H1 (cell line): Measurements from ENCODE around the gene VMP1. TPM values are rescaled to one million over a fixed set of nuclear protein-coding genes. Genes with fewer than 3 reads are reported as not detected.

Source experiments
- CTCF ChIA-PET: fragments of 300-600 bp; sonication (Branson Sonifier 250); formaldehyde crosslinking; loops from one replicate; lab custom pipeline; 2021; ENCODE audit not compliant: partially characterized antibody; lab: Charles Lee
- POLR2A ChIA-PET: fragments of 300-600 bp; sonication (Branson Sonifier 250); formaldehyde crosslinking; loops from one replicate; lab custom pipeline; 2021; ENCODE audit warnings: inconsistent platforms; ENCODE audit not compliant: partially characterized antibody; lab: Charles Lee
- DNase-seq, 2 experiments: peaks; one replicate each; pipeline versions ENCODE4 v3.0.0 to v3.0.0-alpha.2; 2010 to 2022; ENCODE audit warnings: low spot score in 2 of 2, low read depth in 1 of 2, mixed read lengths in 1 of 2
- FAIRE-seq: peaks from 2 replicates; lab custom pipeline; 2011; peaks lifted over from hg19 to GRCh38; lab: Jason Lieb, UNC
- H2AFZ ChIP-seq: 2 replicates; pipeline ENCODE4 v1.8.1; 2012; ENCODE audit warnings: low read length, inconsistent platforms
- H2AK5ac ChIP-seq: 2 replicates; pipeline ENCODE4 v1.6.1; 2013; ENCODE audit warnings: low read depth, low read length
- H2BK120ac ChIP-seq: replicated peaks from 2 replicates; pipeline ENCODE3; 2013; ENCODE audit warnings: low read depth, low read length, inconsistent platforms
- H2BK12ac ChIP-seq: 2 replicates; pipeline ENCODE4 v1.6.1; 2013; ENCODE audit warnings: low read depth, low read length
- H2BK15ac ChIP-seq: 2 replicates; pipeline ENCODE4 v1.6.1; 2013; ENCODE audit warnings: low read length
- H2BK20ac ChIP-seq: 2 replicates; pipeline ENCODE4 v1.6.1; 2013; ENCODE audit warnings: low read length
- H2BK5ac ChIP-seq: 2 replicates; pipeline ENCODE4 v1.6.1; 2013; ENCODE audit warnings: low read depth, low read length
- H3K14ac ChIP-seq: 2 replicates; pipeline ENCODE4 v1.6.1; 2013; ENCODE audit warnings: inconsistent platforms; ENCODE audit not compliant: insufficient read length
- H3K18ac ChIP-seq: 2 replicates; pipeline ENCODE4 v1.6.1; 2013; ENCODE audit warnings: low read length; ENCODE audit errors: extremely low read depth
- H3K23ac ChIP-seq: 2 replicates; pipeline ENCODE4 v1.6.1; 2013; ENCODE audit warnings: inconsistent platforms; ENCODE audit not compliant: insufficient read length
- H3K23me2 ChIP-seq: 2 replicates; pipeline ENCODE4 v1.6.1; 2013; ENCODE audit warnings: low read depth, low read length
- H3K27ac ChIP-seq: 2 replicates; pipeline ENCODE4 v1.6.1; 2011; ENCODE audit warnings: low read depth, low read length, inconsistent platforms
- H3K27me3 ChIP-seq, 4 experiments: replicated peaks in 1 of 4; 1 replicate in 1 of 4; 2 replicates in 3 of 4; pipeline versions ENCODE4 v1.6.1 to v1.8.1; 2011 to 2013; ENCODE audit warnings: low read length in 3 of 4, mild to moderate bottlenecking in 3 of 4, inconsistent platforms in 2 of 4, mixed read lengths in 2 of 4, moderate library complexity in 1 of 4; ENCODE audit not compliant: control insufficient read depth in 3 of 4, insufficient read depth in 3 of 4; ENCODE audit errors: extremely low read depth in 1 of 4
- H3K36me3 ChIP-seq, 4 experiments: 2 replicates each; pipeline versions ENCODE4 v1.6.1 to v1.8.1; 2011 to 2013; ENCODE audit warnings: mild to moderate bottlenecking in 4 of 4, low read length in 3 of 4, moderate library complexity in 2 of 4, control low read depth in 1 of 4, inconsistent platforms in 1 of 4; ENCODE audit not compliant: insufficient read depth in 4 of 4, control insufficient read depth in 2 of 4
- H3K4ac ChIP-seq: replicated peaks from 2 replicates; pipeline ENCODE3; 2013; ENCODE audit warnings: low read length, low read depth, mixed read lengths, inconsistent platforms; ENCODE audit not compliant: insufficient read length
- H3K4me1 ChIP-seq, 4 experiments: replicated peaks in 1 of 4; 1 replicate in 1 of 4; 2 replicates in 3 of 4; pipeline versions ENCODE4 v1.6.1 to v1.8.1; 2011 to 2013; ENCODE audit warnings: low read length in 3 of 4, inconsistent platforms in 2 of 4, mixed read lengths in 1 of 4; ENCODE audit not compliant: insufficient read depth in 4 of 4, control insufficient read depth in 3 of 4
- H3K4me2 ChIP-seq, 2 experiments: 2 replicates each; pipeline versions ENCODE4 v1.6.1 to v1.8.1; 2011 to 2013; ENCODE audit warnings: low read depth in 2 of 2, low read length in 2 of 2, control low read depth in 1 of 2, inconsistent platforms in 1 of 2, mild to moderate bottlenecking in 1 of 2; ENCODE audit not compliant: insufficient read depth in 1 of 2
- H3K4me3 ChIP-seq, 4 experiments: fragments of 200-600, 300-600 bp in 1 of 4; sonication (generic), shearing (Covaris generic), sonication (Bioruptor Twin) in 1 of 4; 2 replicates each; pipeline versions ENCODE4 v1.5.1 to v1.8.1; 2011 to 2016; ENCODE audit warnings: low read length in 4 of 4, low read depth in 3 of 4, control low read depth in 2 of 4, inconsistent platforms in 2 of 4, mild to moderate bottlenecking in 2 of 4, mixed read lengths in 1 of 4, moderate library complexity in 1 of 4; ENCODE audit not compliant: insufficient read depth in 2 of 4; ENCODE audit errors: extremely low read depth in 1 of 4
- H3K56ac ChIP-seq: replicated peaks from 2 replicates; pipeline ENCODE3; 2013; ENCODE audit warnings: low read depth, mild to moderate bottlenecking, mixed read lengths, low read length, inconsistent platforms; ENCODE audit not compliant: insufficient read length
- H3K79me1 ChIP-seq: 2 replicates; pipeline ENCODE4 v1.6.1; 2013; ENCODE audit warnings: low read depth, low read length, control low read depth
- H3K79me2 ChIP-seq, 2 experiments: 2 replicates each; pipeline versions ENCODE4 v1.6.1 to v1.8.1; 2012 to 2013; ENCODE audit warnings: low read length in 2 of 2, mild to moderate bottlenecking in 2 of 2, inconsistent platforms in 1 of 2; ENCODE audit not compliant: insufficient read depth in 2 of 2, control insufficient read depth in 1 of 2
- H3K9ac ChIP-seq, 4 experiments: replicated peaks in 1 of 4; 1 replicate in 1 of 4; 2 replicates in 3 of 4; pipeline versions ENCODE4 v1.6.1 to v1.8.1; 2011 to 2013; ENCODE audit warnings: low read depth in 3 of 4, low read length in 3 of 4, control low read depth in 2 of 4, mild to moderate bottlenecking in 2 of 4, moderate library complexity in 2 of 4, inconsistent platforms in 1 of 4; ENCODE audit errors: extremely low read depth in 1 of 4
- H3K9me3 ChIP-seq, 2 experiments: 2 replicates each; pipeline versions ENCODE4 v1.6.1 to v1.8.1; 2012 to 2013; ENCODE audit warnings: mild to moderate bottlenecking in 2 of 2, moderate library complexity in 2 of 2, control low read depth in 1 of 2, inconsistent platforms in 1 of 2, low read depth in 1 of 2, low read length in 1 of 2, mixed read lengths in 1 of 2; ENCODE audit not compliant: insufficient read depth in 2 of 2
- H4K20me1 ChIP-seq, 2 experiments: replicated peaks in 1 of 2; 2 replicates each; pipeline versions ENCODE3 to v1.8.1; 2011 to 2013; ENCODE audit warnings: inconsistent platforms in 2 of 2, low read length in 2 of 2, mild to moderate bottlenecking in 1 of 2; ENCODE audit not compliant: insufficient read depth in 2 of 2, control insufficient read depth in 1 of 2
- H4K5ac ChIP-seq: 2 replicates; pipeline ENCODE4 v1.6.1; 2013; ENCODE audit warnings: low read length, low read depth, mixed read lengths, inconsistent platforms; ENCODE audit not compliant: insufficient read length
- H4K8ac ChIP-seq: 2 replicates; pipeline ENCODE4 v1.8.0; 2013; ENCODE audit warnings: mild to moderate bottlenecking, moderate library complexity, low read length, inconsistent platforms; ENCODE audit not compliant: insufficient read depth; ENCODE audit errors: extremely low read depth
- H4K91ac ChIP-seq: replicated peaks from 2 replicates; pipeline ENCODE3; 2013; ENCODE audit warnings: low read length, mixed read lengths, inconsistent platforms; ENCODE audit not compliant: insufficient read length
- SRF ChIP-seq: IDR thresholded peaks from 2 replicates; pipeline ENCODE4 v1.6.1; 2011; ENCODE audit warnings: mild to moderate bottlenecking, low read depth, low read length, moderate library complexity
- WGBS, 2 experiments: shearing (Covaris generic) in 1 of 2; methylation state at CpG; one replicate each; pipeline versions ENCODE4 v1.1.6 to v1.1.7; 2013 to 2015; ENCODE audit warnings: low lambda C conversion rate in 2 of 2, mixed read lengths in 2 of 2, inconsistent platforms in 1 of 2, low coverage in 1 of 2, missing lambda C conversion rate in 1 of 2; ENCODE audit not compliant: insufficient replicate concordance in 2 of 2, insufficient coverage in 1 of 2, insufficient read length in 1 of 2; ENCODE audit errors: extremely low coverage in 1 of 2, missing lambda C conversion rate in 1 of 2; 5-methylcytosine and 5-hydroxymethylcytosine counted together
- polyA plus RNA-seq, 7 experiments: library from polyadenylated mRNA; depleted of rRNA in 3 of 7; stranded (reverse) in 5 of 7; unstranded in 2 of 7; fragments of >200 nt in 5 of 7; fragments of 200-250 nt in 2 of 7; gene quantifications; 1 replicate in 5 of 7; 2 replicates in 1 of 7; 4 replicates in 1 of 7; pipeline versions ENCODE4 v1.2.1 to v1.2.3, GENCODE V29; 2011 to 2013; ENCODE audit warnings: missing spikeins in 2 of 7, mixed read lengths in 2 of 7
- total RNA-seq: library from RNA; stranded (reverse); fragmentation: NEBNext Ultra II Directional; extraction: Animal tissue kit (Norgen Biotek cat#: 25700); gene quantifications from 2 replicates; pipeline ENCODE4 v1.2.1, GENCODE V29; 2021
- TF ChIP-seq, protein P1 (sequence below): IDR thresholded peaks from 2 replicates; pipeline ENCODE4 v1.6.1; 2012; ENCODE audit warnings: inconsistent platforms

Gene VMP1
- total and polyA plus RNA-seq, 2 of the 8 experiments (the other 6 are each of a cell fraction or from before 2014, with no cell fraction given), result 45.0 to 92.7 TPM

DNA sequence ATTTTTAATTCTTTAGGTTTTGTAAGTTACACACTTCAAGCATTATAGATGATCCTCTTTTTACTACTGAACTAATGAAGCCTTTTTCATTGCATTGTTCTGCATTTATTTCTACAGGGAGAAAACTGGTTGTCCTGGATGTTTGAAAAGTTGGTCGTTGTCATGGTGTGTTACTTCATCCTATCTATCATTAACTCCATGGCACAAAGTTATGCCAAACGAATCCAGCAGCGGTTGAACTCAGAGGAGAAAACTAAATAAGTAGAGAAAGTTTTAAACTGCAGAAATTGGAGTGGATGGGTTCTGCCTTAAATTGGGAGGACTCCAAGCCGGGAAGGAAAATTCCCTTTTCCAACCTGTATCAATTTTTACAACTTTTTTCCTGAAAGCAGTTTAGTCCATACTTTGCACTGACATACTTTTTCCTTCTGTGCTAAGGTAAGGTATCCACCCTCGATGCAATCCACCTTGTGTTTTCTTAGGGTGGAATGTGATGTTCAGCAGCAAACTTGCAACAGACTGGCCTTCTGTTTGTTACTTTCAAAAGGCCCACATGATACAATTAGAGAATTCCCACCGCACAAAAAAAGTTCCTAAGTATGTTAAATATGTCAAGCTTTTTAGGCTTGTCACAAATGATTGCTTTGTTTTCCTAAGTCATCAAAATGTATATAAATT is 132.3 kb downstream of the VMP1 start:
- Histone ChIP-seq H4K20me1 (no peaks in the 10 kb centered on the region), H3K4me3 (peak overlapping the region; percentile 87 to 98 (median 90)), H3K36me3 (peaks cover 0 to 27% (median 12%) of the 10 kb centered on the region in 4 experiments; a peak in 5 of 8 replicates), H3K27me3 (no peaks in the 10 kb centered on the region), H3K27ac (peak overlapping the region; percentile 96), H4K8ac (no peak overlapping the region), H3K4me2 (peak overlapping the region; percentile 74 to 92), H3K9ac (peak overlapping the region; percentile 95 to 100 (median 98)), H3K79me1 (no peaks in the 10 kb centered on the region), H2BK120ac (peak overlapping the region; percentile 70), H2AK5ac (0 out of 2 replicates have a peak overlapping the region, but pooled peaks have one; percentile 17), H3K79me2 (peaks cover 3 to 33% of the 10 kb centered on the region in 2 experiments; a peak in 3 of 4 replicates), H2BK15ac (no peak overlapping the region), H3K23ac (no peak overlapping the region), H4K91ac (peak overlapping the region; percentile 59), H2BK20ac (peak overlapping the region; percentile 87), H3K14ac (no peak overlapping the region), H4K5ac (peak overlapping the region; percentile 93), H3K4me1 (peaks cover 0 to 4% (median 0%) of the 10 kb centered on the region in 4 experiments; a peak in 4 of 7 replicates), H2BK12ac (peak overlapping the region; percentile 18; the same call in 1 of the 2 replicates), H3K56ac (peak overlapping the region; percentile 55), H3K18ac (peak overlapping the region; percentile 80; the same call in 1 of the 2 replicates), H2AFZ (no peak overlapping the region), H3K23me2 (peaks cover 4% of the 10 kb centered on the region; the same call in 1 of the 2 replicates), H3K9me3 (no peaks in the 10 kb centered on the region), H3K4ac (peak overlapping the region; percentile 91), H2BK5ac (peak overlapping the region; percentile 87)
- POLR2A ChIA-PET, result interaction anchor here (0.6 to 11.2 kb wide), 24 partner anchors 10 to 525 kb away, joined by 3 to 137 read pairs (median 5); partner anchors contain the start of genes CLTC, PTRH2, RPS6KB1 and TUBD1
- FAIRE-seq (no peak), DNase-seq (no peak)
- CTCF ChIA-PET, result interaction anchor here (0.6 to 6.3 kb wide), 7 partner anchors 18 to 788 kb away, joined by 3 to 32 read pairs (median 3); no protein-coding TSS in a partner anchor
- WGBS, 2 experiments, result 13% methylated on average over 6 of the region's 6 CpGs; no CpG with 5 or more reads in 1 of the 2 experiments
- TF ChIP-seq SRF, result no peak
- TF ChIP-seq, protein P1, sequence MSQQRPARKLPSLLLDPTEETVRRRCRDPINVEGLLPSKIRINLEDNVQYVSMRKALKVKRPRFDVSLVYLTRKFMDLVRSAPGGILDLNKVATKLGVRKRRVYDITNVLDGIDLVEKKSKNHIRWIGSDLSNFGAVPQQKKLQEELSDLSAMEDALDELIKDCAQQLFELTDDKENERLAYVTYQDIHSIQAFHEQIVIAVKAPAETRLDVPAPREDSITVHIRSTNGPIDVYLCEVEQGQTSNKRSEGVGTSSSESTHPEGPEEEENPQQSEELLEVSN, result no peak
